Subcutaneous adipose tissue (tissue), 4 donors: ENCODE results near the gene SLC22A24. TPM values are rescaled to one million over a fixed set of nuclear protein-coding genes. Genes with fewer than 3 reads are reported as not detected.

Experiments
- total RNA-seq, 4 donors: library from RNA; depleted of rRNA; stranded (reverse); fragments of >200 nt; gene quantifications; one replicate each; pipeline ENCODE4 v1.1.0, GENCODE V29; 2016
- TF ChIP-seq, protein P1 (sequence below): fragments of 450-650 bp; IDR thresholded peaks from one replicate; pipeline ENCODE4 v1.5.1; 2016; ENCODE audit warnings: low read depth, mild to moderate bottlenecking, control low read depth, antibody characterized with exemption, moderate library complexity

SLC22A24 gene, protein sequence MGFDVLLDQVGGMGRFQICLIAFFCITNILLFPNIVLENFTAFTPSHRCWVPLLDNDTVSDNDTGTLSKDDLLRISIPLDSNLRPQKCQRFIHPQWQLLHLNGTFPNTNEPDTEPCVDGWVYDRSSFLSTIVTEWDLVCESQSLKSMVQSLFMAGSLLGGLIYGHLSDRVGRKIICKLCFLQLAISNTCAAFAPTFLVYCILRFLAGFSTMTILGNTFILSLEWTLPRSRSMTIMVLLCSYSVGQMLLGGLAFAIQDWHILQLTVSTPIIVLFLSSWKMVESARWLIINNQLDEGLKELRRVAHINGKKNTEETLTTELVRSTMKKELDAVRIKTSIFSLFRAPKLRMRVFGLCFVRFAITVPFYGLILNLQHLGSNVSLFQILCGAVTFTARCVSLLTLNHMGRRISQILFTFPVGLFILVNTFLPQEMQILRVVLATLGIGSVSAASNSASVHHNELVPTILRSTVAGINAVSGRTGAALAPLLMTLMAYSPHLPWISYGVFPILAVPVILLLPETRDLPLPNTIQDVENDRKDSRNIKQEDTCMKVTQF
- total RNA-seq, result not detected

DNA sequence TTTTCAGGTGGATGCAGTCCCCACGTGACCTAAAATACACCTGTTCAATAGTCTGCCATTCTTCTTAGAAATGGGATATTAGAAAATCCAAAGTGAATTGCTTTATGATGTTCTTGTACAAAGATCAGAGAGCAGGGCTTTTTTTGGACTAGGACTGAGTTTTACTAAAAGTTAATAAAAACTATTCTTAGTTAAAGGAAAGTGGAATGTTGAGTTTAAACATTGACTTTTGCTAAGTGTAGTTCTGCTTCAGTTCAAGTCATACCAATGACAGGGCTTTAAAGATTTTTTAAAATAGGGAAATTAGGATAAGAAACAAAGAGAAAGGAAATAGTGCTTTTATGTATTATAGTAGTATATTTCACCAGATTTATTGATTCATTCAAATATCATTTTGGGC is at the start of gene SLC22A24:
SLC22A24 (minus strand) TSS at position 101 of the 400 bp plus-strand sequence. CDS start 442 bp downstream, outside the sequence.
- TF ChIP-seq, protein P1, sequence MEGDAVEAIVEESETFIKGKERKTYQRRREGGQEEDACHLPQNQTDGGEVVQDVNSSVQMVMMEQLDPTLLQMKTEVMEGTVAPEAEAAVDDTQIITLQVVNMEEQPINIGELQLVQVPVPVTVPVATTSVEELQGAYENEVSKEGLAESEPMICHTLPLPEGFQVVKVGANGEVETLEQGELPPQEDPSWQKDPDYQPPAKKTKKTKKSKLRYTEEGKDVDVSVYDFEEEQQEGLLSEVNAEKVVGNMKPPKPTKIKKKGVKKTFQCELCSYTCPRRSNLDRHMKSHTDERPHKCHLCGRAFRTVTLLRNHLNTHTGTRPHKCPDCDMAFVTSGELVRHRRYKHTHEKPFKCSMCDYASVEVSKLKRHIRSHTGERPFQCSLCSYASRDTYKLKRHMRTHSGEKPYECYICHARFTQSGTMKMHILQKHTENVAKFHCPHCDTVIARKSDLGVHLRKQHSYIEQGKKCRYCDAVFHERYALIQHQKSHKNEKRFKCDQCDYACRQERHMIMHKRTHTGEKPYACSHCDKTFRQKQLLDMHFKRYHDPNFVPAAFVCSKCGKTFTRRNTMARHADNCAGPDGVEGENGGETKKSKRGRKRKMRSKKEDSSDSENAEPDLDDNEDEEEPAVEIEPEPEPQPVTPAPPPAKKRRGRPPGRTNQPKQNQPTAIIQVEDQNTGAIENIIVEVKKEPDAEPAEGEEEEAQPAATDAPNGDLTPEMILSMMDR, result no peak

DNA sequence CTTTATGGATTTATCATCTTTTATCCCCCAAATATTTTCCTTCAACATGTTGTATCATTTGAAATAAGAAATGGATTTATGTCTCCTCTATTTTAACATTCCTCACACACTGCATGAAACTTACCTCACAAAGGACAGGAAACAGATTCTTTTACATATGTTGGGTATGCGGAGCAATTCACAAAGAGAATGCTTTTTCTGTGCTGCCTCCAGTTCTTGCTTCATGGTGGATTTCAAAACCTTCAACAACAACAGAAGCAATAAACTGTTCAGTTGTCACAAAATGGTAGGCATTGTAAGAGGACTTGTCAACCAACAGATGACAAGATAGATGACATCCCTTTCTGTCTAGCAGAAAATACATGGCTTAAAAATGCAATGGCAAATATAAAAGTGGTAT is 36.5 kb upstream of the SLC22A24 start:
- TF ChIP-seq, protein P1, result no peak

DNA sequence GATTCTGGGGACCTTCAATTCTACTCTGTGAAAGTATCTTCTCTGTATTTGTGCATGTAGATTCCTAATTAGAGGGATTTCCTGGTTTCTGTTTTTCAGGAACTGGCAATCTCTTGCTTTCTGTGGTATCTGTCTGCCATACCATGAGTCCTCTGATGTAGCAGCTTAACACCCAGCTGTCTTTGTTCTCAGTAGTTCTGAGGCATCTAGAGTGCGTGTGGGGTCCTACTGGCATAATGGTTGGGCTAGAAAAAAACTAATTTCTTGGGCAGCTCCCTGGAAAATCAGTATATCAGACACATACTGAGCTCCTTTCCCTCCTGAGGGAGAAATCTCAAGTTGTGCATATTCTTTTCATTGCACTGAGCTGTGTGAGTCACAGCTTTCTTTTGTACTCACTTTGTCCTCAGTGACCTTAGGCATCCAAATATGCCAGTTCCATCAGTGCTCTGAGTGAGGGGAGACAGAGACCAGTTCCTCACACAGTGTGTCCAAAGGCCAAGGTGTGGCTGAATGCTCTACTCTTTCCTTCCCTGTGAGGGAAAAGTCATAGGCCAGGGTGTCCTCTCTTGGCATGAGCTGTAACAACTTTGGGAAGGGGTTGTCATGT is 35.5 kb upstream of the SLC22A24 start:
- TF ChIP-seq, protein P1, result no peak

DNA sequence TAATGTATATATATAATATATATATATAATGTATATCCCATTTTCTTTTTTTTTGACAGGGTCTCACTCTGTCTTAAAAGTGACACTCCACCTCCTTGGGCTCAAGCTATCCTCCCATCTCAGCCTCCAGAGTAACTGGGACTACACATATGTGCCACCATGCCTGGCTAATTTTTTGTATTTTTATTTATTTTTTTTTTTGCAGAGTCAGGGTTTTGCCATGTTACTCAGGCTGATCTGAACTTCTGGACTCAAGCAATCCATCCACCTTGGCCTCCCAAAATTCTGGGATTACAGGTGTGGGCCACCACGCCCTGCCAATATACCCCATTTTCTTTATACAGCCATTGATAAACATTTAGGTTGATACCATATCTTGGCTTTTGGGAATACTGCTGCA is 33.9 kb upstream of the SLC22A24 start:
- TF ChIP-seq, protein P1, result no peak

DNA sequence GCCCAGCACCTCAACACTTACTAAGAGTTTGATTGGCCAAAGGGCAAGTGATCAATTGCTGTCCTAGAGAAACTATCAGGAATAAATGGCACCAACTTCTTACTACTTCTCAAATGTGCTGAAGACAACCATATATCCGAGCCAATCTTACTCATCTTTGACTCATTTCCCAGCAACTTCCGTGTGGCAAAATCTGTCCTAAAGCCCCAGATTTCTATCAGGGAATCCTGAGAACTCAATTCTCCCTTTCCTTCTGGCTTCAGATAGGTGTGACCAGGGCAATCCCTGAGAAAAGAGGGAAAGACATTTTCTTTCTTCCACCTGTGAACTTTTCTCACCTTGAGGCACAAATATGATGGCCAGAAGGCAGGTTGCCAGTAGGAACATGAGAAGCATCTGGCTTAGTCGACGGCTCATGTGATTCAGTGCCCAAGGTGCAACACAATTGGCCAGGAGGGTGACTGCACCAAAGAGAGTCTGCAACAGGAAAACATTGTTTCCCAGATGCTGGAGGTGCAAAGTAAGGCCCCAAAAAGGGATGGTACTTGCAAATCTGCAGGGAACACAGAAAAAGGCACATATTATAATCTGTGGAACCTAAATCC is 21.8 kb upstream of the SLC22A24 start:
- TF ChIP-seq, protein P1, result no peak

DNA sequence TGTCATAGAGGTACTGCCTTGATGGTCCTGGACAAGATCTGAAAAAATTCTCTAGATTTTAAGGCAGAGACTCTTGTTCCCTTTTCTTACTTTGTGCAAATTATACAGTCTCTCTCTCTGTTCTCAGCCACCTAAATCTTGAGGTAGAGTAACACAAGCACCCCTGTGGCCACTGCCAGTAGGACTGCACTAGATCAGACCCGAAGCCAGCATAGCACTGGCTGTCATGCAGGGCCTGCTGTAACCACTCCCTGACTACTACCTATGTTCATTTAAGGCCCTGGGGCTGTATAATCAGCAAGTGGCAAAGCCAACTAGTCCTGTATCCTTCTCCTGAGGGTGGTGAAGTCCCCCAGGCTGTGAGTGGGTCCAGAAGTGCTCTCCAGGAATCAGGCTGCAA is 11.8 kb upstream of the SLC22A24 start:
- TF ChIP-seq, protein P1, result no peak

DNA sequence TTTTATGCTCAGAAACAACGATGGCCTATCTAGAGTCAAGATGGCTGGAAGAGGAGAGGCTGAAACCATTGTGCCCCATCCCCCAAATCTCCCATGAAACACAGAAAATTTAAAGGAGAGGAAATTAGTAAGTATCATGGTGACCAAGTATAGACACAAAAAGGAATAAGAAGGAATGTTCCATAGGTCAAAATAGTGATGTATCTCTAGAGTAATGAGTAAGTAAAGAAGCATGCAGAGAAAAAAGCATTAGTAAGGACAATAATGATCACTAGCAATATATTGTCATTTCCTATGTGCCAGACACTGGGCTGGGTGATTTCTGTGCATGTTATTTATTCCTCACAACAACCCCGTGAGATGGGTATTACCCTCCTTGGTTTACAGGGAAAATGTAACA is 2.6 kb upstream of the SLC22A24 start:
- TF ChIP-seq, protein P1, result no peak
